EH (cell line): ENCODE results near the gene FER.
A peak's percentile ranks its signal among the peaks of the same experiment; 100 is the strongest.
"Not testable (repeated sequence)": the region's sequence is repeated elsewhere in the genome, so short reads cannot be mapped to it uniquely, and the experiment has no call there.

ENCODE experiments used
- DNase-seq: peaks from one replicate; pipeline ENCODE4 v3.0.0-alpha.2; 2015; ENCODE audit warnings: low read depth

FER gene

DNA sequence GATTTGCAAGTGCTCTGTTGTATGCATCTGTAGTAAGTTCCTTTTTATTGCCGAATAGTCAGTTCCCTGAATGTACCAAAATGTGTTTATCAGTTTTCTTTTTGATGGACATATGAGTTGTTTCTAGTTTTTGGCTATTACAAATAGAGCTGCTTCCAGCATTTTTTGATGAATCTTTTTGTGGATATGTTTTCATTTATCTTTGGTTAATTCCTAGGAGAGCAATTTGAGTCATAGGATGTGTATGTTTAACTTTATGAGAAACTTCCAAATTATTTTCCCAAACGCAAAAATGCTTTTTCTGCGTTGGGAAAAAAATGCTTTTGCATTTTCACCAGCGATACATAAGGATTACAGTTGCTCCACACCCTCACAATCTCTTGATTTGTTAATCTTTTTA lies 287.7 kb downstream of the FER start:
- peak; percentile 65 for DNase-seq

DNA sequence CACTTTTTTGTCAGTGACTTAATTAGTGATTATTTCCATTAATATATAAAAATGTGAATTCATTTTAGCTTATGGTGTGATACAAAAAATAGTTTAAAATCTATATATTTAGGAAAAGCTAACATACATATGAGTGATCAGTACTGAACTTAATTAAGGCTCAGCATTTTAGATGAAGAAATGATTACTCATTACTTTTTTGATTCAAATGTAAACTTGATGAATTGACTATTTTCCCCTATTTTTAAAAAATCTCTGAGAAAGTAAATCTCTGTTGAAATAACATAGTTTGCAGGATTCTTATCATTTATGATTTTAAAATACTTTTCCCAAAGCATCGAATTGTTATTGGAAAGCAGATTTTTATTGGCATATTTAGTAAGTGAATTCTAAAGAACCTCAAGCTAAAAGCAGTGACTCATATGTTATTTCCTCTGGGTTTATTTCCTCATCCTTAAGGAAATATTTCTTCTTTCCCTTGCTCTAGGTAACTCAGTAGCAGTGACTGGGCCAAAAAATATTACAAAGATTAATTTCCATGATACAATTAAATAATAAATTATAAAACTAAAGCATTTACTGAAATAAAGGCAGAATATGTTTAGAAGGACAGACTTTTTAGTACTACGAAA lies 290.6 kb downstream of the FER start:
- DNase-seq = peak; percentile 51

DNA sequence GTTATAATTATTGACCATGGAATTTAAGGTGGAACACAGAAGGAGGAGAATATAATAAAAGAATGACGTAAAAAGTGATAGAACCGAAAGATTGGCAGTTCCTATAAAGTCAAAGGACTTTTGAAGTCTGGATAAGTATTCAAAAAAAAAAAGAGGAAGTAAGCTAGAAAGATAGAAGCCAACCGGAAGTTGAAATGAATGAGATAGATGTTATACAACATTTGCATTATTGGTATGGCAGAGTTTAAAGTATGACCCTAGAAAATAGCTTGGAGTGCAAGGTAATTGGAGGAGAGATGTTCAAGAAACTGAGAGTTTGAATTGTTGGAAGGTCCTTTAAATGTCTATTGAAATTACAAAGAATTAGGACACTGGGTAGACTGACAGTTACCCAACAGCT lies 293.6 kb downstream of the FER start:
- DNase-seq = no peak

DNA sequence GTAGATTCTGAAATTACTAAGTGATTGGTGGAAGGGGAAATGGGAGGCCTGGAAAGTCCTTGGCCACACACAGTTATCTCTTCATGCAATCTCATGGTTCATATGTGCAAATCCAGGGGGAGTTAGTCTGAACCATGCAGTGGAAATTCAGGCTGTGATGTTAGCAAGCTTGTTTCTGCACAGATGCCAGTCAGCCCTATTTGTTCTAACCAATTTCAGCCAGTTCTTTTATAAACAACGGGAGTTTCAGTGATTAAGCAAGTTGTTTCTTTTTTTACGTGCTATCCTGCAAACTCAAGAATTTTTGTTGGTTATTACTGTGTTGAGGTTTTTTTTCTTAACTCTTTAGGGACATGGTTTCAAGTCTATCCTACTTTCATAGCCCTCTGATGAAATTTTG lies 298.0 kb downstream of the FER start:
- peak; percentile 46 for DNase-seq

DNA sequence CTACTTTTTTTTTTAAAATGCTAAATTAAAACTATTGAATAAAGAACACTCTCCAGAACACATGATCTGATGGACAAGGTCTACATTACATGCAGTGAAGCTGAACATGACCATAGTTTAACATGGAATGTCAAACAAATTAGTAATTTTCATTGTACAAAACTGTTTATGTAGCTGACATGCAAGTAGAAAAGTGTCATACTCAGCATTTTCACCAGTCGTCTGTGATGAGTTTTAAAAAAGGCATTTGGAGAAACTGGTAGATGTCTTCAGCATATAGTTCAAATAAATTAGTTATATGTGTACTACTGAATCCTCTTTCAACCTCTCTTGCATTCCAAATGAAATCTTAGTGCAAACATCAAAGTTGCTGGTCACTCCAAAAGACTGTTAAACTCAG lies 301.9 kb downstream of the FER start:
- peak; percentile 36 for DNase-seq

- DNase-seq = peak; percentile 69
These were observed 302.6 kb downstream of the FER start for GRCh38 chr5:109050321-109050720.

DNA sequence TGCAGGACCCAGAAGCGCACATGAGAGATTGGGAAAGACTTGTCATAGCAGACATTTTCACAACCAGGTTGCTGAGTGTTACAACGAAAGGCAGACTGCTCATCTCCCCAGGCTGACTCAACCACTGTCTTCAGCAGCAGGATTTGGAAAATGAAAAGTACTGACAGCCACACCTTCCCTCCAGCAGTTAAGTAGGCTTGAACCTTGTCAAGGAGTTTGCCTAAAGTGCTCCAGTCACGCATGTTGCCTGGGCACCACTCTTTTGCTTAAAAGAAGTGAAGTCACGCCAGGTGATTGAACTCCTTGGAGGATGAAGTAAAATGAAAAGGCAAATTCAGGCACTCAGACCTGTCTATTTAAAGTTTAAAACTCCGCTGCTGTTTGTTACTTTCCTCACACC lies 304.5 kb downstream of the FER start:
- not testable (repeated sequence) for DNase-seq

DNA sequence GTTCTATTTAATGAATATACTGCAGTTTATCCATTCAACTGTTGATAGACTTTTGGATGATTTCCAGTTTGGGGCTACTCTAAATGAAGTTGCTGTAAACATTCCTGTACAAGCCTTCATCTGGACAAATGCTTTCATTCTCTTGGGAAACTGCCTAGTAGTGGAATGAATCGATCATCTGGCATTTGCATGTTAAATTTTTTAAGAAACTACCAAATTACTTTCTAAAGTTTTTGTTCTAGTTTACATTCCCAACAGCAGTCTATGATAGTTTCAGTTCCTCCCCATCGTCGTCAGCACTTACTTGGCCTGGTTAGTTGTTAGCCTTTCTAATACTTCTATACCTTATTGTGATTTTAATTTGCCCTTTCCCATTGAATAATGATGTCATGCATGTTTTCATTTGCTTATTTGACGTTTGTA lies 306.3 kb downstream of the FER start:
- peak; percentile 88 for DNase-seq

DNA sequence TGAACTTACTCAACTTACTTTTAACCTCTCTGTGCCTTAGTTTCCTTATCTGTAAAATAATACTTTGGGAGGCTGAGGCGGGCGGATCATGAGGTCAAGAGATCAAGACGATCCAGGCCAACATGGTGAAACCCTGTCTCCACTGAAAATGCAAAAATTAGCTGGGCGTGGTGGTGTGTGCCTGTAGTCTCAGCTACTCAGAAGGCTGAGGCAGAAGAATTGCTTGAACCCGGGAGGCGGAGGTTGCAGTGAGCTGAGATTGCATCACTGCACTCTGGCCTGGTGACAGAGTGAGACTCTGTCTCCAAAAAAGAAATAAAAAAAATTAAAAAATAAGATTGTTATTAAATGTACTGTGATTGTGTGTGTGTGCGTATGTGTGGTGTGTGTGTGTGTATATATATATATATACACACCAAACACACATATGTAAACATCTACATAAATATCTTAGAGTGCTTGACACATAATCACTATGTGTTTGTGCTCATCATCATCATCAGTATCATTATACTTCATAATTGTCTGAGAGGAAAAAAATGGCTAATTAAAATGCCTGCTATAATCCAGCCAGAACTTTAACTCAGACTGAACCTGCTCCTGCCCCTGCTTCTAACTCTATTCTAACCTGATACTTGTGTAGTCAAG lies 312.8 kb downstream of the FER start:
- DNase-seq = no peak

DNA sequence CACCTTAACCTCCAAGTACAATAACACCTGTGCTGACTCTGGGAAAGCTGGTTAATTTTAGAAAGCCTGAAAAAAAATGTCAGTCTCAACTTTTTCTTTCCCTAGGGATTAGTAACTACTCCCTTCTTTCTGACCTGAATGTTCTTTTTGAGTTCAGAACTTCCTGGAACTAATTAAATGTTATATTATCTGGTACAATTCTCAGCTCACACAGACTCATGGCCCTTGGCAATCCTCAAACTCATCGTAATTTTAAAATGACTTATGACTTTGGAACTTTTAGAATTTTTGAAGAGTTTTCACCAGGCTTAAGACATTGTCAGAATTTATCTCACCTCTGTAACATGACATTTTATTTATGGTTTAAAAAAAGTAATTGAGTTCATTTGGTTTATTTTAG lies 315.0 kb downstream of the FER start:
- DNase-seq = peak; percentile 73

DNA sequence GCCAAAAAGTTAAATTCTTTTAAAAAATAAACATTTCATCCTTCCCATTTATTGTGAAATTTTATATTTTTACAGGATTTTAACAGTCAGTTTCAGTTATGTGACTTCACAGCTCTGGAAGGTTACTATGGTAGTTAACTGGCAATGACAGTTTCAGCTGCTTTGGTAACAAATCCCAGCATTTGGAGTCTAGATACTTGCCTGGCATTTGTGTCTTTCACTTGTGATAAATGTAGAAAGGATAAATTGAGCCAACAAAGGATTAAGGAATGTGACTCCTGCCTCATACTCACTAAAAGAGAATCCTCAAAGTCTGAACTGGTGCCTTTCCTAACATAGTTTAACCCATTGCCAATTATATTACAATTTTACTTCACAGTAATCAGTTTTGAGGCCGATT lies 315.5 kb downstream of the FER start:
- peak; percentile 71 for DNase-seq

- DNase-seq = no peak
These were observed 329.0 kb downstream of the FER start for GRCh38 chr5:109076741-109077140.

DNA sequence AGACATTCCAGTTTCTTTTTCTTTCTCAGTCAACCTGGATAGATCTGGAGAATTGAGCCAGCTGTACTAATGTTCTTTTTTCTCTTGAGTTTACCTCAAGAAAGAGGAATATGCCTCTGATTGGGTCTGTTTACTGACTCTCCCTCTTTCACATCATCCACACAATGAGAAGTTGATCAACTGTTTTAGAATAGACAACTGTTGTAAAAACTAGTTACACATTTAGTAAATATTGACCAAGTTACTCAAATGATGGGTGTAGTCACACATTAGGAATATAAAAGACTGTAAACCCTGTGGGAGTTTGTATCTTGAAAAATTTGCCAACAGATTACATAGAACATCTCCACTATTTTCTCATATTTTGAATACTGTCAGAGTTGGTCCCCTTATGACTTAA lies 330.8 kb downstream of the FER start:
- no peak for DNase-seq

- DNase-seq = no peak
These were observed 332.8 kb downstream of the FER start for GRCh38 chr5:109080481-109080880.

DNA sequence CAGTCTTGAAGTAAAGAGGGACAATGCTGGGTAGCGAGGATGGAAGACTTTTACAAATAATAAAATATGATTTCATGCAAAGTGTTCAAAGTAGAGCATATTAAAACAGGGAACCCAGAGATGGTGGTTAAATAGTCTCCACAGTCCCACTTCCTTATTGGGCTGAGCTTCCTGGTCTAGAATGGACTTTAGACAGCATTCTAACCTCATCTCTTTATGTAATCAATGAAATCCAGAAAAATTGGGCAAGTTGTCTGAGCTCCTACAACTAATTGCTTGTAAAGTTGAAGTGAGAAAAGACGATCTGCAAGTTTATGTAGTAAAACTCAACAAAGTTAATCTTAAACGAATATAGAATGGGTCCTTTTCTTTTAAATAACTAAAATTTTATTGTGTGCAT lies 333.2 kb downstream of the FER start:
- DNase-seq = no peak

DNA sequence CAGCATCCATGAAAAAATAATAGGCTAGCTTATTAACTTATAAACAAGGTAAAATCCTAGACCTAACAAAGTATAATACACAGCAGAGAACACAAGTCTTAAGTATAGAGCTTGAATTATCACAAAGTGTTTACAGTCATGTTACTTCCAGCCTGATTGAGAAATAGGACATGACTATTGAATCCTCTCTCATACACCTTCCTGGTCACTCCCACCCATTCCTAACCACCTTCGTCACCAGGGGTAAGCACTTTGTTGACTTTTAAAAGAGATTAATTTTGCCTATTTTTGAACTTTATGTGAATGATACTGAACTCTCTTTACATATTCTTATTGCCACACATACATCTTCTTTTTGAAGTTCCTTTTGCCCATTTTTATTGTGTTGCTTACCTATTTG lies 336.2 kb downstream of the FER start:
- no peak for DNase-seq

DNA sequence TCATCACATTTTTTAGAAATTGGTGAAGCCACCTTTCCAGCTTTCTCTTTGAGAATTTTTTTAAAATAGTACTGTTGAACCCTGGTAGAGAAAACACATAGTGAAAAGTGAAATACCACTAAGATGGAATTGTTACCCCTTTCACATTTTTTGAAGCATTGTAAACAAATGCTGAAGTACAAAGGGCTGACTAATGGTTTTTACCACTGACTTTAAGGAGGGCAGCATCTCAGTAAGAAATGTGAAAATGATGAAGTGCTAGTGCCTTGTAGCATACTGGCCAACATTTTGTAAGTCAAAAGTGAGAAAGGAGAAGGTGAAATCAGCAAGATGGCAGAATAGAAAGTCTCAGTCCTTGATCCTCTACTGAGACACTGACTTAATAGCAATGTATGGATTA lies 341.5 kb downstream of the FER start:
- peak; percentile 6 for DNase-seq

- DNase-seq = peak; percentile 20
These were observed 351.4 kb downstream of the FER start for GRCh38 chr5:109099081-109099480.

DNA sequence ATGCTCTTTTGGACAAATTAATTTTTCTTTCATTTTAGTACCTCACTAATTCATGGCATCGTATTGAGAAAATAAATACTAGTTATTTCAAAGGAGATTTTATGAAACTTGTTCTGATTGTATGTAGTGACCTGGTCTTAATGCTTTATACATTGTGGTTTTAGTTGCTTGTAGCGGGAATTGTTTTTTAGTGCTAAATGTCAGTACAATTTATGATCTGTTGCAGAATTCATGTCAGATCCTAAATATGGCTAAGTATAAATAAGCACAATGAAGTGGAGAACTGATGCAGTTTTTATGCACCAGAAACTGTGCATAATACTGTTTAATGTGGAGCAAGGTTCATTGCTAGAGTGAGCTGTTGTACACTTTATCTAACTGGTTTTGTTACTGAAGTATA lies 353.3 kb downstream of the FER start:
- peak; percentile 42 for DNase-seq

DNA sequence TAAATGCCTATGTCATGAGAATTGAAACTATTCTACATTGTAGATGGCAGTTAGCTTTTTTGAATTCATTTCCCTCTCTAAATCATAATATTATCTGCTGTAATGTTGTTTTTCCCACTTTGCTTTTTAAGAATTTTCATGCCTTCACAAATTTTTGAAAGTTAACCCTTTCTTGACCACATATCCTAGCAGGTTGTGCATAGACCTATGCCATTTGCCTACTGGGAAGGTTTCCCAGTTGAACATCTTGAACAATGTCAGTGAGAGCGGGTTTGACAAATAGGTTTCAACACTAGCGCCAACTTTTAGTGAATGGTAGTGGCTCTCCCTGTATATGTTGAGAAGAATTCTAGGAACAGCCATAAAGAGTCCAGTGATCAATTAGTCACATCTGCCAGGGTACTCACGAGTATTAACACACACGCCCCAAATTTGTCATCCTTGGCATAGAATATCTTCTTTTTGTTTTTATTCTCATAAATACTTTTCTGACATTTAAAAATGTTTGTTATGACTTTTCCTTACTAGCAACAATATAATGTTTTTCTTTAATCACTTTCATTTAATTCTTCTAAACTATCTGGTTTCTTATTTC lies 354.5 kb downstream of the FER start:
- DNase-seq = peak; percentile 18

DNA sequence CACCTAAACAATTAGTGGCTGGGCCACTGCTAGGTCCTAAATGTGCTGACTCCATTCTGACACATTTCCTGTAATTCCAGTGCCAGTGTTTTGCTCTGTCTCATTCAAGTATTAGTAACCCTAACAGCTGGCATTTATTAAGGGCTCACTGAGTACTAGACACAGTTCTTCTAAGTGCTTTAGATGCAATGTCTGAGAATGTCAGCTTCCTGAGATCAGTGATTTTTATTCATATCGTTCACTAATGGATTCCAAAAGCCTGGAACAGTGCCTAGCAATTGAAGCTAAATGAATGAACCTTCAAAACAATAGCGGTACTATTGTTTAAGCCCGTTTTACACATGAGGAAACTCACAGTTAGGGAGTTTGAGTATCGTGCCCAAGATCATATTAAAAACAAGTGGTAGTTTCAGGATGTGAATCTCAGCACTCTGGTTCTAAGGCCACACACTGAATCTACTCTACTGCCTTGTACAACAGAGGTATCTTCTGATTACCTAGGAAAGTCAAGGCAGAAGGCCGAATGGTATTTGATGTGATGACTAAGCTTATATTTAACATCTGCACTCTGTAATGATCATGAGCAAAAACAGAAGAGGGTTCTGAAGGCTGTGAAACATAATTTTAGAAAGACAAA lies 358.1 kb downstream of the FER start:
- DNase-seq = peak; percentile 93

- no peak for DNase-seq
These were observed 364.0 kb downstream of the FER start for GRCh38 chr5:109111680-109112079.

DNA sequence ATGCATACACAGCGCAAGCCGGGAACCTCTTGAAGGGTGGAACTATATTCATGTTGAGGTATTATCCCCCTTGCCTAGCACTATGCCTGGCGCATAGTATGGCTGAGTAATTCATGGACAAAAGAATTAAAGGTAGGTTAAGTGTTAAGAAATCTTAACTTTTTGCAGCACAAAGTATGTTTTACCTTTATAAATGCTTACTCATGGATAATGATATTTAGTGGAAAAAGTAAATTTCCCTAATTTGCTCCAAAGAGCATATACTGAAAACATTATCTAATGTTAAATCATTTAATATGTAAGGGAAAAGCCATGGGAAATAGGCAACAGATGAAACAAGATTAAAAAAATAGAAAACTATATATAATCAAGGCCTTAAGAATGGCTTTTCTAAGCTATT lies 365.9 kb downstream of the FER start:
- no peak for DNase-seq
